DND-41 (cell line): ENCODE data around the gene AKAP13.
"Not testable (repeated sequence)": the region's sequence is repeated elsewhere in the genome, so short reads cannot be mapped to it uniquely, and the experiment has no call there.

Source experiments
- ATAC-seq: fragments of 200-7000 bp; cut with Tn5 transposase; 3 replicates; pipeline ENCODE4 v1.9.1; 2021; ENCODE audit warnings: low read depth; ENCODE audit not compliant: insufficient read depth
- DNase-seq: peaks from one replicate; pipeline ENCODE4 v3.0.0-alpha.2; 2020
- H2AFZ ChIP-seq: 2 replicates; pipeline ENCODE4 v1.6.0; 2012; ENCODE audit warnings: low read depth, low read length
- H3K27ac ChIP-seq: 2 replicates; pipeline ENCODE4 v1.5.1; 2012; ENCODE audit warnings: low read length, inconsistent platforms
- H3K27me3 ChIP-seq: fragments of 200-600 bp; sonication (generic); 2 replicates; pipeline ENCODE4 v1.6.0; 2012; ENCODE audit warnings: low read length, mild to moderate bottlenecking, inconsistent platforms; ENCODE audit not compliant: insufficient read depth, poor library complexity
- H3K36me3 ChIP-seq: 2 replicates; pipeline ENCODE4 v1.5.1; 2012; ENCODE audit warnings: low read length, inconsistent platforms; ENCODE audit not compliant: insufficient read depth
- H3K4me1 ChIP-seq: 2 replicates; pipeline ENCODE4 v1.5.1; 2012; ENCODE audit warnings: mild to moderate bottlenecking, low read length; ENCODE audit not compliant: insufficient read depth
- H3K4me2 ChIP-seq: 2 replicates; pipeline ENCODE4 v1.6.0; 2012; ENCODE audit warnings: mild to moderate bottlenecking, moderate library complexity, low read length, inconsistent platforms; ENCODE audit not compliant: insufficient read depth
- H3K4me3 ChIP-seq, 2 experiments: fragments of 200-600 bp in 1 of 2; shearing (Covaris generic) in 1 of 2; 2 replicates each; pipeline ENCODE4 v1.5.1; 2012 to 2016; ENCODE audit warnings: inconsistent platforms in 2 of 2, low read length in 2 of 2, mild to moderate bottlenecking in 2 of 2, low read depth in 1 of 2, moderate library complexity in 1 of 2
- H3K79me2 ChIP-seq: 2 replicates; pipeline ENCODE4 v1.6.0; 2012; ENCODE audit warnings: low read length, inconsistent platforms; ENCODE audit not compliant: insufficient read depth
- H3K9ac ChIP-seq: 2 replicates; pipeline ENCODE4 v1.6.0; 2012; ENCODE audit warnings: low read depth, mild to moderate bottlenecking, inconsistent platforms, low read length, moderate library complexity
- H3K9me3 ChIP-seq: 2 replicates; pipeline ENCODE4 v1.5.1; 2012; ENCODE audit warnings: low read length, moderate library complexity, mild to moderate bottlenecking, inconsistent platforms; ENCODE audit not compliant: insufficient read depth, severe bottlenecking
- H4K20me1 ChIP-seq: 2 replicates; pipeline ENCODE4 v1.6.0; 2012; ENCODE audit warnings: low read length; ENCODE audit not compliant: insufficient read depth
- CTCF ChIP-seq: IDR thresholded peaks from 2 replicates; pipeline ENCODE4 v1.5.1; 2012; ENCODE audit warnings: borderline replicate concordance, low read length, moderate library complexity, mild to moderate bottlenecking; ENCODE audit not compliant: poor library complexity, severe bottlenecking; ENCODE audit errors: extremely low read depth
- EZH2 ChIP-seq: IDR thresholded peaks from 3 replicates; pipeline ENCODE4 v1.6.1; 2012; ENCODE audit warnings: borderline replicate concordance, low read depth, mild to moderate bottlenecking, moderate library complexity, low read length, inconsistent platforms; ENCODE audit not compliant: severe bottlenecking

Gene AKAP13

GRCh38 chr15:85430406-85431204 lies 50.2 kb downstream of the AKAP13 start:
- Histone ChIP-seq H3K4me1 (no peaks in the 10 kb centered on the region), H3K27ac (no peak overlapping the region), H3K9ac (no peak overlapping the region), H3K79me2 (peaks cover 4% of the 10 kb centered on the region; the same call in 1 of the 2 replicates), H3K27me3 (no peaks in the 10 kb centered on the region), H3K9me3 (no peaks in the 10 kb centered on the region), H2AFZ (no peak overlapping the region), H3K4me3 (no peak overlapping the region), H4K20me1 (no peaks in the 10 kb centered on the region; the same call in 1 of the 2 replicates), H3K36me3 (no peaks in the 10 kb centered on the region), H3K4me2 (no peak overlapping the region)
- TF ChIP-seq EZH2 (no peak), CTCF (no peak)
- DNase-seq (no peak), ATAC-seq (no peak; the same call in 2 of the 3 replicates)

DNA sequence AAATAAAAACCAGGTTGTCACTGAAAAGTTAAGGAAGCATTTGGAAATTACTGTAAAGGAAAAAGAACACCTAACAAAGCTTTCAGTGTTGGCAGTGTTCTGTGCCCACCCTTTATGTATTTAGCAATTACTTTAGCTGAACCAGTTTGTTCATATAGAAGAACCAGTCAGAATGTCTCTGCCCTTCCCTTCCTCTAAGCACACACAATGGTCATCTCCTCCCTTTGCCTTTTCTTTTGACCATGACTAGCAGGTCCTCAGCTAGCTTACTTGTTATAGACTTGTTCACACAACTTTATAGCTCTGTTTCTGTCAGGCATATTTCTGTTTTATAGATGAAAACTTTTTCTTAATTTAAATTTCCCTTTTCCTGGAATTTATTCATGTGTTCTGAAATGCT lies 59.6 kb downstream of the AKAP13 start:
- no peak overlapping the region for H3K4me3 ChIP-seq
- DNase-seq = no peak
- H3K36me3 ChIP-seq = no peaks in the 10 kb centered on the region
- H3K9ac ChIP-seq = no peak overlapping the region
- ATAC-seq = no peak
- H3K27me3 ChIP-seq = no peaks in the 10 kb centered on the region
- no peak for TF ChIP-seq EZH2
- TF ChIP-seq CTCF = no peak
- no peaks in the 10 kb centered on the region for H3K4me1 ChIP-seq
- H3K4me2 ChIP-seq = no peak overlapping the region
- no peaks in the 10 kb centered on the region for H3K9me3 ChIP-seq
- H2AFZ ChIP-seq = no peak overlapping the region
- no peak overlapping the region for H3K27ac ChIP-seq
- peaks cover 1% of the 10 kb centered on the region; the same call in 1 of the 2 replicates for H4K20me1 ChIP-seq
- H3K79me2 ChIP-seq = peaks cover 5% of the 10 kb centered on the region; the same call in 1 of the 2 replicates

GRCh38 chr15:85440451-85440850 lies 60.0 kb downstream of the AKAP13 start:
- ATAC-seq (no peak), DNase-seq (no peak)
- no peaks in the 10 kb centered on the region for H3K27me3 ChIP-seq
- H3K79me2 ChIP-seq = peaks cover 5% of the 10 kb centered on the region; the same call in 1 of the 2 replicates
- H3K27ac ChIP-seq = no peak overlapping the region
- H3K4me3 ChIP-seq = no peak overlapping the region
- no peak overlapping the region for H3K9ac ChIP-seq
- H4K20me1 ChIP-seq = peaks cover 3% of the 10 kb centered on the region; the same call in 1 of the 2 replicates
- no peaks in the 10 kb centered on the region for H3K9me3 ChIP-seq
- no peak for TF ChIP-seq CTCF
- no peak for TF ChIP-seq EZH2
- no peaks in the 10 kb centered on the region for H3K4me1 ChIP-seq
- no peak overlapping the region for H3K4me2 ChIP-seq
- H3K36me3 ChIP-seq = no peaks in the 10 kb centered on the region
- no peak overlapping the region for H2AFZ ChIP-seq

- H3K79me2 ChIP-seq = peaks cover 10% of the 10 kb centered on the region; the same call in 1 of the 2 replicates
- not testable (repeated sequence) for H3K4me1 ChIP-seq, H3K36me3 ChIP-seq, H3K27me3 ChIP-seq, H4K20me1 ChIP-seq, H3K4me3 ChIP-seq, H3K9me3 ChIP-seq, ATAC-seq, H3K9ac ChIP-seq, DNase-seq, H3K27ac ChIP-seq, H2AFZ ChIP-seq, H3K4me2 ChIP-seq
Measured at GRCh38 chr15:85441854-85442253, 61.5 kb downstream of the AKAP13 start.
